GM21528 (cell line): Measurements from ENCODE around the gene DYNC2I2.
A peak's percentile ranks its signal among the peaks of the same experiment; 100 is the strongest.
"Not testable (repeated sequence)": the region's sequence is repeated elsewhere in the genome, so short reads cannot be mapped to it uniquely, and the experiment has no call there.

Experiments used
- ATAC-seq: cut with Tn5 transposase; IDR thresholded peaks from one replicate; pipeline ENCODE4 v1.9.1; 2021; ENCODE audit warnings: mild to moderate bottlenecking, moderate library complexity; ENCODE audit not compliant: unreplicated experiment, low FRiP score

Gene DYNC2I2

DNA sequence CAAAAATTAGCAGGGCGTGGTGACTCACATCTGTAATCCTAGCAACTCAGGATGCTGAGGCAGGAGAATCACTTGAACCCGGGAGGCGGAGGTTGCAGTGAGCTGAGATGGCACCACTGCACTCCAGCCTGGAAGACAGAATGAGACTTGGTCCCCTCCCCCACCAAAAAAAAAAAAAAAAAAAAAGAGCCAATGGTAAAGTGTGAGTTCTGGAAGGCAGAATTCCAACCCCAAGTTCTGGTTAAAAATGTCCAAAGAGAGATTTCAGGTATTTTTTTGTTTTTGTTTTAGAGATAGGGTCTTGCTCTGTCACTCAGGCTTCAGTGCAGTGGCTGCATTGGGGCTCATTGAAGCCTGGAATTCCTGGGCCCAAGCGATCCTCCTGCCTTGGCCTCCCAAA is 30.8 kb upstream of the DYNC2I2 start:
- no peak for ATAC-seq

DNA sequence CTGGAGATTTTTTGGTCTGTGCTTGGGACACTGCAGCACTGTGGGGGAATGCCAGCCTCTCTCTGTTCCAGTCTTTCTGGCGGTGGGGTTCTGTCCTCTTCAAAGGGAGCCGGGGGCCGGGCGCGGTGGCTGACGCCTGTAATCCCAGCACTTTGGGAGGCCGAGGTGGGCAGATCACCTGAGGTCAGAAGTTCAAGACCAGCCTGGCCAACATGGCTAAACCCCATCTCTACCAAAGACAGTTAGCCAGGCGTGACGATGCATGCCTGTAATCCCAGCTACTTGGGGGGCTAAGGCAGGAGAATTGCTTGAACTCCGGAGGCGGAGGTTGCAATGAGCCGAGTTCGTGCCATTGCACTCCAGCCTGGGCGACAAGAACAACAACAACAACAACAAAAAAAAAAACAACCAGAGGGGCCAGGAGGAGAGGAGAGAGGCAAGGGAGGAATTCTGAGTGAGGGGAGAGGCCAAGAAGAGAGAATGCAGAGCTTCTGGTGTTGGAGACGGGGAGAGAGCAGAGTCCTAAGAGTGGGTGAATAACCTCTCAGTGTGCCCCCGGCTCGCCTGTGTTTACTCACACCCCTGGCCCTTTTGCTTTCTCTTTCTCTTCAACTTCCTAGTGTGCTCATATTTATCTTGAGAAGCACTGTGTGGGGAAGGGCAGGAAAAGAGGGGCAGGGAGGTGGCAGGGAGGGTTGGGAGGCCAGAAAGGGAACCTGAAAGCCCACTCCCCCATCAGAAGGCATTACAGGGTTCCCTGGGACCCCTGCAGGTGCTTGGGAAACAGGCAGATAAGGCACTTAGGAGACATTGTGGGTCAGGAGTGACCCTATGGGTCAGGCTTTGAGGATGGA is 29.2 kb upstream of the DYNC2I2 start:
- ATAC-seq = no peak

DNA sequence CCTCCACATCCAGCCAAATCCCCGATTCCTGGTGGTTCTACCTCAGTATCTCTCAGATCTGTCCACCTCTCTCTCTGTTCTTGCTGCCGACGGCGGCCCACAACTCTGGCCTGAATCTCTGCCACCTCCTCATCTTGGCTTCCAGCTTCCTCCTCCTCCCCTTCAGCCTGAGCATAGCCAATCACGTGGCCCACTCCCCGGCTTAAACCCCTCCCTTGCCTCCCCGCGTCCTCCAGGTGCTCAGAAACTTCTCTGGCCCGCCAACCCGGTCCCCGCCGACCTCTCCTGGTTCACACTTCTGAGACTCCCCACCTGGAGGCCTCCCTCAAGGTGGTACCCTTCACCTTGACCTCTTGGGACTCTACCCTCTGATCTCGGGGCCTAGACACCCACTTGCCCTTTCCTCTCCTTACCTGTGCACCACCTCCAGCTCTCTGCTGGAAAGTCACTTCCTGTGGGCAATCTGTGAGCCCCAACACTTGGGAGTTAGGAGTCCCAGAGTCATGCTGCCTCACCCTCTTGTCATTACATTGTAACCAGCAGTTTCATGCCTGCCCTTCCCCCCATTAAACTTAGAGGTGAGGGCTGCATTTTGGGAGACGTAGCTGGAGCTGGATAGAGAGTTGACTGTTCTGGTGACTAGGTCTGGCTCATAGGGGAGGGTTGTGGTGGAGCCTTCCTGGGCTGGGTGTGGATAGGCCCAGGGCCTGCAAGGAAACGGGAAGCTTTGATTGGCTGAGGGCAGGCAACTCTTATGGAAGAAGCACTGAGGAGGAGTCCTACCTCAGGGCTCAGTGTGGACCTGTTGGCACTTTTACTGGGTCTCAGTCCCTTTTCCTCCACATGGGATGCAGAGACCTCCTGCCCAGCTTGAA is 27.9 kb upstream of the DYNC2I2 start:
- peak; percentile 26 for ATAC-seq

DNA sequence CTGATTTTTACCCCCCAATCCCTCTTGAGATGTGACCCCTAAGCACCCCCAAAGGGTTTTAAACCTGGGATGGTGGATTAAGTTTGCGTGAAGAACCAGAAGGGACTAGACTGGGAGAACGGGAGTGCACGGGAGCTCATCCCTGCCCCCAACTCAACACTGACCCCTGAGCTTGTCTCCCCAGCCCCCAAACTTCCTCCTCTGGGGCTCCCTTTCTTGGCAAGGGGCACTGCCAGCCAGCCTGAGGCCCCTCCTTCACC is 27.3 kb upstream of the DYNC2I2 start:
- peak; percentile 2 for ATAC-seq

DNA sequence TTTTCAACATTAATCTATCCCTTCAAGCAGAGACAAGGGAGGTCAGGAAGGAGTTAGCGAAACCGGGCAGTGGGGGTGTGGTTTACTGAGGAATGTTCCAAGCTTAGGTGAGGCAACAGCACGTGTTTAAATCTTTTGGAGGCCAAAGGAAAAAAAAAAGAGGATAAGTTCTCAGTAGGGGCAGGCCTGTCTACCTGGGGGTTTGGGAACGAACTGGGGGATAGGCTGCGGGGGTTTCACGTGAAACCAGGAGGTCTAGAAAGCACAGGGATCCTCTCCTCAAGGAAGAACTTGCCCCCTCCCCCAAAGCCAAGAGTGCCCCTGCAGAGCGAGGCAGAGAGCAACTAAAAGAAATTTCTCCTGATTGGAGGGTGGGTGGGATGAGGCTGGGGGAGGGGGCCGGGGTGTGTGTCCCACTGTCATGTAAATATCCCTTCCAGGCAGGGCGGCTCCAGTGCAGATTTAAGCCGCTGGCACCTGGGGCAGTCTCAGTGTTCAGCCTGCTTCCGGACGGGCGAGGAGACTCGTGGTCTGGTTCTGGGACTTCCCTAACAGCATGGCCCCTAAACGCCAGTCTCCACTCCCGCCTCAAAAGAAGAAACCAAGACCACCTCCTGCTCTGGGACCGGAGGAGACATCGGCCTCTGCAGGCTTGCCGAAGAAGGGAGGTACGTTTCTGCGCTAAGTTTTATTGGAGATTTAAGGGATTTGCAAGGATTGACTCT is 26.9 kb upstream of the DYNC2I2 start:
- peak; percentile 31 for ATAC-seq

DNA sequence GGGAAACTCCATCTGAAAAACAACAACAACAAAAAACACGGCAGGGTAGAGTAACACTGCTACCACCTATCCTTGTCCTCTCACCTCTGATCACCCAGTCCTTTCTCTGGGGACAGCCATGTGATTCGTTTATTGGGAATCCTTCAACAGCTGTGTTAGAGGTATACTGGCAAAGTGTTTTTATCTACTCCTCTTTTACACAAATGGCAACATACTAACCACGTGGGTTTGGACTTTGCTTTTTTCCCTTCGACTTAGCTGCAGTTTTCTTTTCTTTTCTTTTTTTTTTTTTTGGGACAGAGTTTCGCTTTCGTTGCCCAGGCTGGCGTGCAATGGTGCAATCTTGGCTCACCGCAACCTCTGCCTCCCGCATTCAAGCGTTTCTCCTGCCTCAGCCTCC is 21.1 kb upstream of the DYNC2I2 start:
- no peak for ATAC-seq

DNA sequence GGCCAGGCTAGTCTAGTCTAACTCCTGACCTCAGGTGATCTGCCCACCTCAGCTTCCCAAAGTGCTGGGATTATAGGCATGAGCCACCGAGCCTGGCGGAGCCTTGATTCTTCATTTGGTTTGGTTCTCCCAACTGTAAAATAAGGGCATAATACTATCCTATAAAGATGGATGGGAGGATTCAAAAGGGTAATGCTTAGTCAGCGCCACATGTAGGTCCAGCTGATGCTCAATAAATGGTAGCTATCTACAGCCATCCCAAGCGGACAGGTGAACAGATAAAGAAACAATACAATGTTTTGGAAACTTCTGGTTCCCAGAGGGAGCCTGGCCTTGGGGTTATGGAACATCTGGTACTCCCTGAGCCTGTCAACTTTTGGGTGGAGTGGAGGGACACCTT is 18.7 kb upstream of the DYNC2I2 start:
- no peak for ATAC-seq

DNA sequence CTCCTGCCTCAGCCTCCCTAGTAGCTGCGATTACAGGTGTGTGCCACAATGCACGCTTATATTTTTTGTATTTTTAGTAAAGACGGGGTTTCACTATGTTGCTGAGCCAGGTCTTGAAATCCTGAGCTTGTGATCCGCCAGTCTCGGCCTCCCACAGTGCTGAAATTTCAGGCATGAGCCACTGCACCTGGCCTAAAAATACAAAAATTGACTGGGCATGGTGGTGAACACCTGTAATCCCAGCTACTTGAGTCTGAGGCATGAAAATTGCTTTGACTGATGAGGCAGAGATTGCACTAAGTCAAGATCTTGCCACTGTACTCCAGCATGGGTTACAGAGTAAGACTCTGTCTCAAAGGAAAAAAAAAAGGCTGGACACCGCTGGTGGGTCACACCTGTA is 13.1 kb upstream of the DYNC2I2 start:
- no peak for ATAC-seq

DNA sequence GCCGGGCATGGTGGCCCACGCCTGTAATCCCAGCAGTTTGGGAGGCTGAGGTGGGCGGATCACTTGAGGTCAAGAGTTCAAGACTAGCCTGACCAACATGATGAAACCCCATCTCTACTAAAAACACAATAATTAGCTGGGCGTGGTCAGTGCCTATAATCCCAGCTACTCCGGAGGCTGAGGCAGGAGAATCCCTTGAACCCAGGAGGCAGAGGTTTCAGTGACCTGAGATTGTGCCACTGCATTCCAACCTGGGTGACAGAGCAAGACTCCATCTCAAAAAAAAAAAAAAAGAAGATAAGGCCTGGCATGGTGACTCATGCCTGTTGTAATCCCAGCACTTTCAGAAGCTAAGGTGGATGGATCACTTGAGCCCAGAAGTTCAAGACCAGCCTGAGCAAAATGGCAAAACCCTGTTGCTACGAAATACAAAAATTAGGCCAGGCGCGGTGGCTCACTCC is 9.9 kb upstream of the DYNC2I2 start:
- not testable (repeated sequence) for ATAC-seq

DNA sequence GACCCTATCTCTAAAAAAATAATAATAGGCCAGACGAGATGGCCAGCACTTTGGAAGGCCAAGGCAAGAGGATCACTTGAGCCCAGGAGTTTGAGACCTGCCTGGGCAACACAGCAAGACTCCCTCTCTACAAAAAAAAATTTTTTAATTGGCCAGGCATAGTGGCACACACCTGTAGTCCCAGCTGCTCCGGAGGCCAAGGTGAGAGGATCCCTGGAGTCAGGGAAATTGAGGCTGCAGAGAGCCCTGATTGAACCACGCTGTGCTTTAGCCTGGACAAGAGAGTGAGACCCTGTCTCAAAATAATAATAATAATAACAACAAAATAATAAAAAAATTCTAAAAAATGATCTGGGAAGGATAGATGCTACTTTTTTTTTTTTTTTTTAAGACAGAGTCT is 1.1 kb upstream of the DYNC2I2 start:
- no peak for ATAC-seq

DNA sequence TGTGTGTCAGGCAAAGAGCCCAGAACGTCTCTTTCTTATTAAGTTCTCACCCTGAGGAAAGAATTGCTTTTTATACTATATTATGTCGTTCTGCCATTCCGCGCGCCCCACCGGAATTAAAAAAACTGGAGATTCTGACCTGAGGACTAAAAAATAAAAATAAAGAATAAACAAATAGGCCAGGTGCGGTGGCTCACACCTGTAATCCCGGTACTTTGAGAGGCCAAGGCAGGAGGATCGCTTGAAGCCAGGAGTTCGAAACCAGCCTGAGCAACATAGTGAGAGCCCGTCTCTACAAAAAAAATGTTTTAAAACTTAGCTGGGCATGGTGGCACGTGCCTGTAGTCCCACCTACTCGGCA is 677 bp upstream of the DYNC2I2 start:
- no peak for ATAC-seq

DNA sequence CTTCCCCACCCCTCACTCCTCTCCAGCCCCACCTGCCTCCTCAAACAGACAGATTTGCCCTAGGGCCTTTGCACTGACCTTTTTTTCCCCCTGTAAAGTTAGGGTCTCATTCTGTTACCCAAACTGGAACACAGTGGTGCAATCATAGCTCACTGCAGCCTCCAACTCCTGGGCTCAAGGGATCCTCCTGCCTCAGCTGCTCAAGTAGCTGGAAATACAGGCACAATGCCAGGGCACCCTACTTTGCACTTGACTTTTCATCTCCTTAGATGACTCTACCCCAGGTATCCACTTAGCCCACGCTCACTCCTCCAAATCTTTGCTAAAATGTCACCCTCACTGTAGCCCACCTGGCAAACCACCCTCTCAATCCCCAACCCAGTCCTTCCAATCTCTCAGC is 2.2 kb downstream of the DYNC2I2 start:
- no peak for ATAC-seq

DNA sequence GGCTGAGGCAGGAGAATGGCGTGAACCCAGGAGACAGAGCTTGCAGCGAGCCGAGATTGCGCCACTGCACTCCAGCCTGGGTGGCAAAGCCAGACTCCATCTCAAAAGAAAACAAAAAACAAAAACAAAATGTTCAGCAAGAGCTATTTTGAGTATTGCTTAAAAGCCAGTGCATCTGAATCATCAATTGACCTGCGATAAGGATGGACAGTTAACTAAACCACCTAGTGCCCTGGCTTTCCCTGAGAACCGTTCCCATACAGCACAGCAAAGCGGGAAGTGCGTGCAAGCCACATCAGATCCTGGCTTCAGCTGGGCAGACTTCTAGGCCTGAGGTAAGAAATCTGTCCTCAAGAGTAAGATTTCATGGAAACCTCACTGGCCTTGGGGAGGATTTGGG is 2.7 kb downstream of the DYNC2I2 start:
- ATAC-seq = no peak

DNA sequence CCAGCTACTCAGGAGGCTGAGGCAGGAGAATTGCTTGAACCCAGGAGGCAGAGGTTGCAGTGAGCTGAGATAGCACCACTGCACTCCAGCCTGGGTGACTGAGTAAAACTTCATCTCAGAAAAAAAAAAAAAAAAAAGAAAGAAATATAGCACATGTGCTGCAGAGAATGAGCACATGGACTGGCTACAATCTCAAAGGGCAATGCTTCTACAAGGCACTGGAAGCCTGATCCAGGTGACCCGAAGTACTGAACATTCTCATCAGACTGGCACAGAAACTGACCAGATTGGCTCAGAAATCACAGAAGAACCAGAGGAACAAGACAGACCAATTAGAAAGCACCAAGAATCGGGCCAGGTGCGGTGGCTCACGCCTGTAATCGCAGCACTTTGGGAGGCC is 4.8 kb downstream of the DYNC2I2 start:
- ATAC-seq = no peak

DNA sequence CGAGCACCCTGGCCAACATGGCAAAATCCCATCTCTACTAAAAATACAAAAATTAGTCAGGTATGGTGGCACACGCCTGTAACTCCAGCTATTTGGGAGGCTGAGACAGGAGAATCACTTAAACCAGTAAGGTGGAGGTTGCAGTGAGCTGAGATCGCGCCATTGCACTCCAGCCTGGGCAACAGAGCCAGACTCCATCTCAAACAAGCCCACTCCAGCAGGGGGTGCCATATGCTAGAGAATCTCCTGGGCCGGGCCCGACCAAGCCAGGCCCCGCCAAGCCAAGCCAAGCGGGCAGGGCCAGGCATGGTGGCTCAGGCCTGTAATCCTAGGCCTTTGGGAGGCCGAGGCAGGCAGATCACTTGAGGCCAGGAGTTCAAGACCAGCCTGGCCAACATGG is 8.4 kb downstream of the DYNC2I2 start:
- not testable (repeated sequence) for ATAC-seq

DNA sequence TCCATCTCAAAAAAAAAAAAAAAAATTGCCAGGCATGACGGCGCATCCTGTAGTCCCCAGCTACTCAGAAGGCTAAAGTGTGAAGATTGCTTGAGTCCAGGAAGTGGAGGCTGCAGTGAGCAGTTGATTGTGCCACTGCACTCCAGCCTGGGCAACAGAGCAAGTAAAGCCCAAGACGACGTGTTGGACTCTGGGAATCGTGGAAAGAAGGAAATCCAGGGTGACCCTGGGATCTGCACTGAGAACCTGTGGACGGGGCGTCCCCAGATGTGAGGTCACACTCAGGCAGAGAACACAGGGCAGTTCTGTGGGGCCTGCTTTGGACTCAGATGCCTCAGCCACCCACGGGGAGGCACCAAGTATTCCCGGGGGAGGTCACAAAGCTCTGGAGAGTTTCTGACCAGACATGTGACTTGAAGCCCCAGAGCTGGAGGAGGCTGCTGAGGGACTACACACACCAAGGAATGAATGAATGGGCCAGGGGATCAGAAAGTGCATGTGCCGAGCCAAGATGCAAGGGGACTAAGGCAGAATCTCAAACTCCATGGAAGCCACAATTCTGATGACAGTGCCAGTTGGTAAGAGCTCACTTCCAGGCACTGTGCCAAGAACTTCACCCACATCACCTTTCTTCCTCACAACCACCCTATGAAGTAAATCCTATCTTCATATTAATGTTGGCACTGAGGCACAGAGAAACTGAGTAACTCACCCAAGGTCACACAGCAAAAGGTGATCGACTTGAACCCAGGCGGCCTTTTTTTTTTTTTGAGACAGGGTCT is 12.9 kb downstream of the DYNC2I2 start:
- ATAC-seq = no peak

DNA sequence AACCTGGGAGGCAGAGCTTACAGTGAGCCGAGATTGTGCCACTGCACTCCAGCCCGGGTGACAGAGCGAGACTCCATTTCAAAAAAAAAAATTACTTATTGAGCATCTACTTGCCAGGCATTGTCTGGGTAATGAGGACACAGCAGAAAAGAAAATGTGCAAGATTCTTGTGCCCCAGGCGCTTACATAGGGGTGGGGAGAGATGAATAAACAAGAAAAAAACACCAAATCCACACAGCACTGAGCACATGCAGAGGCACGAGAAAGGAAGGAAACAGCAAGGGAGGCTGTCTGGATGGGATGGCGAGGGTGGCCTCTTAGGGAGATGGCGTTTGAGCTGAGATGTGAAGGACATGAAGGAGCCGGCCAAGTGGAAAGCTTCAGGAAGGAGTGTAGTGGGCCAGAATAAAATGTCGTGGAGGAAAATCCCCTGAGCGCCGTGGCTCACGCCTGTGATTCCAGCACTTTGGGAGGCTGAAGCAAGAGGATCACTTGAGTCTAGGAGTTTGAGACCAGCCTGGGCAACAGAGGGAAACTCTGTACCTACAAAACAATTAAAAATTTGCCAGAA is 13.9 kb downstream of the DYNC2I2 start:
- no peak for ATAC-seq

DNA sequence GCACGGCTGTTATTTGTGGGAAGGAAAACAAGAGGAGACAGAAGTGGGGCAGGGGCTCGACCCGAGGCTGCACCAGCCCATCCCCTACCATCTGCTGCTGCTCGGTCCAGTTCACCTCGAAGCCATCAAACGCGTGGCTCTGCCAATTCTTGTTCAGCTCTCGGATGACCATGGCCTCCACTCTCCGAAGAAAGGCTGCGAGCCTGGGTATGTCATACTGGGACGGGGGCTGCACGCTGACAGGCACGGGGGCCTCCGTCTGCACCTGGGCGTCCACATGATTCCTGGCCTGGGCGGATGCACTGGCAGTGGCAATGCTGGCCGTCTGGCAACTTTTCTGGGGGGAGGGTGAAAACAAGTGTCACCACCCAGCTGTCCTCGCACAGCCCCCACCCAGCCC is 16.0 kb downstream of the DYNC2I2 start:
- ATAC-seq = no peak

DNA sequence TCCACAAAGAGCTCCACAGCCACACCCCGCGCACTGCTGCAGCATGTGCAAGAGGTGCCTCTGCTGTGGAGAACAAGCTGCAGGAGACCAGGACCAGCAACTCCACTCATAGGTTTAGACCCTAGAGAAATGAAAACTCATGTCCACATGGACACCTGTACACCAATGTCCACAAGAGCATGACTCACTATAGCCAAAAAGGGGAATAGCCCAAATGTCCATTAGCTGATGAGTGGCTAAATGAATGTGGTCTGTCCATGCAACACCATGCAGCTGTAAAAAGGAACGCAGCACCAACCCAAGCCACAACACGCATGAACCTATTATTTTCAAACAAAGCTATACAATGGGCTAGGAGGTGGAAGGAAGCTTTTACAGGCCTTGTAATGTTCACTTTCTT is 18.1 kb downstream of the DYNC2I2 start:
- no peak for ATAC-seq

DNA sequence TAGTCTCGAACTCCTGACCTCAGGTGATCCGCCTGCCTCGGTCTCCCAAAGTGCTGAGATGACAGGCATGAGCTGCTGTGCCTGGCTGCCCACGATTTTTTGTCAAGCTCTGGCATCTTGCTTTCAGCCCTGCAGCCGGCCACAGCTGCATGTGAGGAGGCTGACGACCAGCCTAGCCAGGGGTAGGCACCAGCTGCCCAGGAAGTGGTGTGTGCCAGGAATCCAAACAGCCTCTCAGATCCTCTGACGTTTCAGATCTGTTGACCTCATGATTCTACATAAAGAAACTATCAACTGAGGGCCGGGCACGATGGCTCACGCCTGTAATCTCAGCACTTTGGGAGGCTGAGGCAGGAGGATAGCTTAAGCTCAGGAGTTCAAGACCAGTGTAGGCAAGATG is 19.0 kb downstream of the DYNC2I2 start:
- ATAC-seq = no peak
